SU-DHL-6 (cell line): ENCODE data around the gene BEST1.

Experiments
- CTCF ChIP-seq: fragments of 200-600 bp; sonication (generic); IDR thresholded peaks from one replicate; pipeline ENCODE4 v1.5.1; 2017; ENCODE audit warnings: antibody characterized with exemption, mild to moderate bottlenecking, low read length, moderate library complexity; ENCODE audit not compliant: insufficient read depth, poor library complexity, severe bottlenecking
- EZH2phosphoT487 ChIP-seq: fragments of 200-600 bp; sonication (generic), shearing (Covaris generic); conservative IDR thresholded peaks from 2 replicates; pipeline ENCODE4 v1.6.1; 2018; ENCODE audit warnings: mild to moderate bottlenecking, antibody characterized with exemption, low read length, moderate library complexity, mixed read lengths

- TF ChIP-seq CTCF (no peak), EZH2phosphoT487 (no peak)
Measured at GRCh38 chr11:61921446-61921845, 28.7 kb upstream of the BEST1 start.
